WI38 (cell line): ENCODE measurements around the gene OR5M3.

Source experiments
- H3K4me3 ChIP-seq: 2 replicates; pipeline ENCODE4 v1.5.1; 2011; ENCODE audit warnings: low read depth, mild to moderate bottlenecking, control low read depth, low read length
- TF ChIP-seq, protein P1 (sequence below): IDR thresholded peaks from 2 replicates; pipeline ENCODE4 v1.5.1; 2012; ENCODE audit warnings: low read depth, mild to moderate bottlenecking, control low read depth, low read length

The OR5M3 gene

DNA sequence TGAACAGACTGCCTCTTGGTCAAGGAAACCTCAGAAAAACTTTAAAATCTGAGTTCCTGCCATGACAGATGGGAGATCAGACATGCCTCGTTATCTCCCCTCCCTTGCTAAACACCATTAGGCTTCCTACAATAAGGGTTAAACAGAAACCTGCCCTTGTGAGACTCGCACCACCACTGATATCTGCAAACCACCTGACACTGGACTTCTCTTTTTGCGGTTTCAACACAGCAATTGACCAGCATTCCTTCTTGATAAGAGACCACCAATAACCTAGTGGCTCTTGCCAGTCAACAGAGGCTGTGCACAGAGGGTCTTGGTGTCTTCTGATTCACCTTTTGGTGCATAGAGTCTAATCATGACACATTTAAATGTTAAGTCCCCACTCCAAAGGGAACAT lies 13.6 kb upstream of the OR5M3 start:
- no peak overlapping the region for H3K4me3 ChIP-seq
- TF ChIP-seq, protein P1, sequence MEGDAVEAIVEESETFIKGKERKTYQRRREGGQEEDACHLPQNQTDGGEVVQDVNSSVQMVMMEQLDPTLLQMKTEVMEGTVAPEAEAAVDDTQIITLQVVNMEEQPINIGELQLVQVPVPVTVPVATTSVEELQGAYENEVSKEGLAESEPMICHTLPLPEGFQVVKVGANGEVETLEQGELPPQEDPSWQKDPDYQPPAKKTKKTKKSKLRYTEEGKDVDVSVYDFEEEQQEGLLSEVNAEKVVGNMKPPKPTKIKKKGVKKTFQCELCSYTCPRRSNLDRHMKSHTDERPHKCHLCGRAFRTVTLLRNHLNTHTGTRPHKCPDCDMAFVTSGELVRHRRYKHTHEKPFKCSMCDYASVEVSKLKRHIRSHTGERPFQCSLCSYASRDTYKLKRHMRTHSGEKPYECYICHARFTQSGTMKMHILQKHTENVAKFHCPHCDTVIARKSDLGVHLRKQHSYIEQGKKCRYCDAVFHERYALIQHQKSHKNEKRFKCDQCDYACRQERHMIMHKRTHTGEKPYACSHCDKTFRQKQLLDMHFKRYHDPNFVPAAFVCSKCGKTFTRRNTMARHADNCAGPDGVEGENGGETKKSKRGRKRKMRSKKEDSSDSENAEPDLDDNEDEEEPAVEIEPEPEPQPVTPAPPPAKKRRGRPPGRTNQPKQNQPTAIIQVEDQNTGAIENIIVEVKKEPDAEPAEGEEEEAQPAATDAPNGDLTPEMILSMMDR: no peak

DNA sequence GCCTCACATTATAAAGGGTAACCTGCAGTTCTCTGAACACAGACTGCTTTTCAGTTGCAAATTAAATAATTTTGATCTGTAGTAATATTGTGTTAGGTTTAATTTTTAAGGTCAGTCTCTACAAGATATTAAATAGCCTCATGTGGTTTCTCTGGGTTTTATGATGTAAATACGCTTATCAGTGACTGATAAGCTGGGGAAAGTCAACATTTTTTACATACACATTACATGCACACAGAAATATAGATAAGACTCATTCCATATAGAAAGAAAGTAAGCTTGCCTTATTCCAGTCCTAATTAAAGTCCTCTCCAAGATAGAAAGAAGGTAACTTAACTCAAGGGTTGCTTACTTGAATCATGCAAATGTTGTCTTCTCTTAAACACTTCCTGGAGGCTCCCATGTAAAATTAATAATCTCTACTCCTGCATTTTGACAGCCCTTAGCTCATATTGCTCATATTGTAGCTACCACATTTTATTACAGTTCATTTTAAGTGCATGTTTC lies 1.6 kb upstream of the OR5M3 start:
- TF ChIP-seq, protein P1: no peak
- no peak overlapping the region for H3K4me3 ChIP-seq

- H3K4me3 ChIP-seq: no peak overlapping the region
These were observed 16.1 kb downstream of the OR5M3 start for GRCh38 chr11:56457076-56457475.

DNA sequence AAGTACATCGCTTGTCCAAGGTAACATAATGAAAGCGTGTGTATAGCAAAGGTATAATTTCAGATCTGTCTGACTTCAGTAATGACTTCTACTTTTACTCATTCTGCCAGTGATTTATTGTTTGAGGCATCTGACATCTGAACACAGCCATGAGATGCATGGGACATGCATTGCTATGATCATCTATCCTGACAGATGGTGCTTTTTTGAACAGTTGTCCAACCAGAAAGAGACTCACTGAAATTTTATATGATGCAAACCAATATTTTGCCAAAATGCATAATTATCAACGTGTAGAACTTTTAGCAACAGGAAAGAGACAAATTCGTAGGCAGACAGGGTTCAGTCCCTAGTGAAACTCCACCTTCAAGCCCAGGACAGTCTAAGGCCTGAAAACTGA lies 19.6 kb downstream of the OR5M3 start:
- TF ChIP-seq, protein P1: no peak
- no peak overlapping the region for H3K4me3 ChIP-seq

More at GRCh38 chr11:56457076-56457475, 16.1 kb downstream of the OR5M3 start:
- TF ChIP-seq, protein P1: no peak
